HG03135 (cell line): ENCODE results near the gene FLRT1.

Experiments used
- ATAC-seq: cut with Tn5 transposase; IDR thresholded peaks from one replicate; pipeline ENCODE4 v1.9.1; 2021; ENCODE audit warnings: mild to moderate bottlenecking, moderate library complexity; ENCODE audit not compliant: unreplicated experiment

The FLRT1 gene

DNA sequence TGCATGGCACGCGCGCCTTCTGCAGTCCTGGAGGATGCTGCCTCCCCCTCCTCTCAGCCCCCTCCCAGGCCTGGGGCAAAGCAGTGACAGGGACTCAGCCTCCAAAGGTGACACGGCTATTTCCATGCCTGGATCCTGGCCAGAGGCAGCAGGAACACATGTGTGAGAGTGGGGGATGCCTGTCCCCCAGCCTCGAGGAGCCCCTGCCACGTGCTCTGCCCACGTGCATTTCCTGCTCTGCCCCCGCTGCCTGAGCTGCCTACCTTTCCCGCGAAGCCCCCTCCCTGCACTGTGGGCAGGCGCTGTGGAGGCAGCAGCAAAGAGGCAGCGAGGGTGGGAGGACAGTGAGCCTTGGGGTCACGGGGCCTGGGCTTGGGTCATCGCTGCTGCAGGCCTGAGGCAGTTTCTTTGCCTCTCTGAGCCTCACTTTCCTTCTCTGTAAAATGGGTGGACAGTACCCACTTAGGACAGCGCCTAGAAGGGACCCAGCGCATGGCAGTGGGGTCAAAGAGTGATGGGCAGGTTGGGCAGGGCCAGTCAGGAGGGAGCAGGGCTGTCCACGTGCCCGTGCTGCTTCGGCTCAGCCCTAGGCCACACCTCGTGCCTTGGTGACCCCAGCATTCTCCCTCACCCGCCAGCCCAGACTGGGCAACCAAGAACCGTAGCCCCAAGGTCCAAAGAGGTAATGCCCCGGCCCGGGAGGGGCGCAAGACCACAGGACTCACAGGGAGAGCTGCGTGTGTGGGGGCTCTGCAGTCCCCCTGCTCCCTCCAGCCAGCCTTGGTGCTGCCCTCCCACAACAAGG lies 48.6 kb downstream of the FLRT1 start:
- ATAC-seq = no peak

DNA sequence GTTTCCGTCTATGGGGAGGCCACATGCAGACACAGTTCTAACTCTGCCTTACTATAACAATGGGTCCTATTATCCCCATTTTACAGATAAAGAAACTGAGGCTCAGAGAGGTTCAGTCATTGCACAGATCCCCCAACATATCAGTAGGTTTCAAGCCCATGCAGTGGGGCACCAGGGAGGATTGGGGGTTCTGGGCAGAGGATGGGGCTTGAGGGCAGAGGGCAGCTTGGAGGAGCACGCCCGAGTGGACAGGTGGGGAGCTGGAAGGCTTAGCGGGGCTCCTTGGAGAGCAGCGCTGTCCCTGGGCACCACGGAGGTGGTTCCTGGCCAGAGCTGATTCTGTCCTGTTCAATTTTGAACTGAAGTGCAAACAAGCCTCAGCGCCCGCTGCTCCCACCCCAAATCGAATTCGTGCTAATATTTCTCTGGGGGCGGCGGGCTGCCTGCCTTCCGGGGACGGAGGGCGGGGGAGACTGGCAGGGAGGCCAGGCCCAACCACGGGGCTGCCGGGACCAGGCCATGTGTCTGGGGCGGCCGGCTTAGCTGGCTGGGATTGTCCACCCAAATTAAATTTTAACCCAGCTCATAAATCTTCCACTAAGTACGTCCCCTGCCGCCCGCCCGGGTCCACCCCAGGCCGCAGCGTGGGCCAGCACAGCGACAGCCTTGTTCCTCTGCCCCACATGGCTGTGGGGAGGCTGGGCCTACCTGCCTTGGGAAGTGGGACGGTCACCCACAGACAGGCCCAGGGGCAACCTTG lies 49.4 kb downstream of the FLRT1 start:
- no peak for ATAC-seq
